Upper lobe of left lung (tissue), 4 donors: ENCODE measurements around the gene ARFRP1.

ENCODE experiments used
- EP300 ChIP-seq, 4 donors: sonication (generic); formaldehyde crosslinking; IDR thresholded peaks; one replicate each; pipeline ENCODE4 v1.5.1; 2017; ENCODE audit warnings: antibody characterized with exemption in 4 of 4, control low read depth in 2 of 4
- POLR2A ChIP-seq, 4 donors: fragments of 450-650 bp; IDR thresholded peaks; one replicate each; pipeline ENCODE4 v1.5.1; 2016 to 2017; ENCODE audit warnings: antibody characterized with exemption in 4 of 4, mild to moderate bottlenecking in 2 of 4
- POLR2AphosphoS5 ChIP-seq, 2 donors: sonication (generic); formaldehyde crosslinking; IDR thresholded peaks; one replicate each; pipeline ENCODE4 v1.5.1; 2017; ENCODE audit warnings: antibody characterized with exemption in 2 of 2
- TF ChIP-seq, protein P1 (sequence below), 6 experiments: fragments of 450-650 bp in 4 of 6; fragments of 200-600 bp in 2 of 6; sonication (generic) in 2 of 6; IDR thresholded peaks; one replicate each; pipeline ENCODE4 v1.5.1; 2016 to 2019; ENCODE audit warnings: antibody characterized with exemption in 6 of 6

DNA sequence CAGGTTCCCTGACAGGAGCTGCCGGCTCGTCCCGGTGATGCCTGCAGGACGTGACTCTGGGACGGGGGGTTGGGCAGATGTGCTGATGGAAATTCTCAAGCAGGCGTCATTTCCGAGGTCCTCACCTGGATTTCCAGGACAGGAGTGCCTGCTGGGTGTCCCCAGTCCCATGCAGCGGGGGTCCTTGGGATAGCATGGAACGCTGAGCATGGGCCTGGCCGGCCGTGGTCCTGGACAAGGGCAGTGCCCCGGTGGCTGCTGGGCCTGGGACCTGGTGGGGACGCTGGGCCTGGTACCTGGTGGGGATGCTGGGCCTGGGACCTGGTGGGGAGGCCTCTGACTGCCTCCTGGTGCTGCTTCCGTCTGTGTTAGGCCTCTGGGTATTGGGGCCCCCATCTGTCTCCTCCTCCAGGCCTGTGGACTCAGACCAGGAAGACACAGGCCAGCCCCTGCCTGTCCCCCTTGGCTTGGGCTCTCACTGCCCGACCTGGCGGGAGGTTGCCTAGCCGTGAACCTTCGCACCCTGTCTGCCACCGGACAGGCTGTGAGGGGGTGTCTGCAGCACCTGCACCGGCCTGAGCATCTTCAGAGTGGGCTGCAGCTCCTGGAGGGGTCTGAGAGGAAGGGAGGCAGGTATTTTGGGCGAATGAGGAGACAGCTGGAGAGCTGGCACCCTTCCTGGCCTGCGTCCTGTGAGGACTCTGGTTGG is 43.5 kb downstream of the ARFRP1 start:
- TF ChIP-seq, protein P1, sequence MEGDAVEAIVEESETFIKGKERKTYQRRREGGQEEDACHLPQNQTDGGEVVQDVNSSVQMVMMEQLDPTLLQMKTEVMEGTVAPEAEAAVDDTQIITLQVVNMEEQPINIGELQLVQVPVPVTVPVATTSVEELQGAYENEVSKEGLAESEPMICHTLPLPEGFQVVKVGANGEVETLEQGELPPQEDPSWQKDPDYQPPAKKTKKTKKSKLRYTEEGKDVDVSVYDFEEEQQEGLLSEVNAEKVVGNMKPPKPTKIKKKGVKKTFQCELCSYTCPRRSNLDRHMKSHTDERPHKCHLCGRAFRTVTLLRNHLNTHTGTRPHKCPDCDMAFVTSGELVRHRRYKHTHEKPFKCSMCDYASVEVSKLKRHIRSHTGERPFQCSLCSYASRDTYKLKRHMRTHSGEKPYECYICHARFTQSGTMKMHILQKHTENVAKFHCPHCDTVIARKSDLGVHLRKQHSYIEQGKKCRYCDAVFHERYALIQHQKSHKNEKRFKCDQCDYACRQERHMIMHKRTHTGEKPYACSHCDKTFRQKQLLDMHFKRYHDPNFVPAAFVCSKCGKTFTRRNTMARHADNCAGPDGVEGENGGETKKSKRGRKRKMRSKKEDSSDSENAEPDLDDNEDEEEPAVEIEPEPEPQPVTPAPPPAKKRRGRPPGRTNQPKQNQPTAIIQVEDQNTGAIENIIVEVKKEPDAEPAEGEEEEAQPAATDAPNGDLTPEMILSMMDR (IDR thresholded peaks at IDR 0.05), result no peak
- TF ChIP-seq POLR2A (IDR thresholded peaks at IDR 0.05) (no peak), POLR2AphosphoS5 (IDR thresholded peaks at IDR 0.05) (no peak), EP300 (IDR thresholded peaks at IDR 0.05) (no peak)
